GM21723 (cell line): Measurements from ENCODE around the gene MRPL11.
A peak's percentile ranks its signal among the peaks of the same experiment; 100 is the strongest.
"Not testable (repeated sequence)": the region's sequence is repeated elsewhere in the genome, so short reads cannot be mapped to it uniquely, and the experiment has no call there.

Experiments
- ATAC-seq: cut with Tn5 transposase; IDR thresholded peaks from one replicate; pipeline ENCODE4 v1.9.1; 2021; ENCODE audit warnings: mild to moderate bottlenecking, moderate library complexity; ENCODE audit not compliant: unreplicated experiment

The MRPL11 gene

GRCh38 chr11:66467034-66467659 is 28.5 kb upstream of the MRPL11 start:
- ATAC-seq = peak; percentile 36

DNA sequence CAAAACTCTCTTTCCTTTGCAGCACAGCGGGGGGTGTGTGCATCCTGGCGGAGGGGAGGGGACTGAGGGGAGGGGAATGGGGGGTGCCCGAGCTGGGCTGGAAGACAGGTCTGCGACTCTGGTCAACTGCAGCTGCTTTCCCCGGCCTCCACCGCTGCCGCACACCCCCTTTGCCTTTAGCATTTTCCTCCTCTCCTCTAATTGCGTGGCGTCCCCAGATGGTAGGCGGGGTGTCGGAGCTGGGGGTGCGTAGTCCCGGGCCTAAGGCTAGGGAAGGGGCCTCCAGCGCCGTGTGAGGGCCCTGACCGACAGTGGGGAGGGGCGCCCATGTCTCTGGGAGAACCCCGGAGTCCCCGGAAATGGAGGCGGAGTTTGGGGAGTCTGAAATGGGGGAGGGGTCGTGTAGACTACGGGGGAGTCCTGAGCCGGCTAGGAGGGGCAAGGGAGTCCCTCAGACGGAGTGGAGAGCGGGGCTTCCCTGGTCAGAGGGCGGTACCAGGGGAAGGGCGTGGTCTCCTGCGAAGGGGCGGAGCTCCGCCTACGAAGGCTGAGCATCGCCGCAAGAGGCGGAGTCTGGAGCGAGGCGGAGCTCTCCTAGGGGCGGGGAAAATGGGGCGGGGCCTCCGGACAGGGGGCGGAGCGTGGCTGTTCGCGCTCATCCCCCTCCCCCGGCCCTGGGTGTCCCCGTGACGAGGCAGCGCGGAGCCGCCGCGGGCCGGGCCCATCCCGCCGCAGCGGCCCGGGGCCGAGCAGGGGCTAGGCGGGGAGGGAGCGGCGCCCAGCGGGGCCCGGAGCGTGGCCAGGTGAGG is 27.8 kb upstream of the MRPL11 start, which contains the start of gene PELI3:
PELI3 (plus strand) TSS at position 681 of the 809 bp plus-strand sequence. CDS start 1,224 bp downstream, outside the sequence.
- peak; percentile 68 for ATAC-seq

DNA sequence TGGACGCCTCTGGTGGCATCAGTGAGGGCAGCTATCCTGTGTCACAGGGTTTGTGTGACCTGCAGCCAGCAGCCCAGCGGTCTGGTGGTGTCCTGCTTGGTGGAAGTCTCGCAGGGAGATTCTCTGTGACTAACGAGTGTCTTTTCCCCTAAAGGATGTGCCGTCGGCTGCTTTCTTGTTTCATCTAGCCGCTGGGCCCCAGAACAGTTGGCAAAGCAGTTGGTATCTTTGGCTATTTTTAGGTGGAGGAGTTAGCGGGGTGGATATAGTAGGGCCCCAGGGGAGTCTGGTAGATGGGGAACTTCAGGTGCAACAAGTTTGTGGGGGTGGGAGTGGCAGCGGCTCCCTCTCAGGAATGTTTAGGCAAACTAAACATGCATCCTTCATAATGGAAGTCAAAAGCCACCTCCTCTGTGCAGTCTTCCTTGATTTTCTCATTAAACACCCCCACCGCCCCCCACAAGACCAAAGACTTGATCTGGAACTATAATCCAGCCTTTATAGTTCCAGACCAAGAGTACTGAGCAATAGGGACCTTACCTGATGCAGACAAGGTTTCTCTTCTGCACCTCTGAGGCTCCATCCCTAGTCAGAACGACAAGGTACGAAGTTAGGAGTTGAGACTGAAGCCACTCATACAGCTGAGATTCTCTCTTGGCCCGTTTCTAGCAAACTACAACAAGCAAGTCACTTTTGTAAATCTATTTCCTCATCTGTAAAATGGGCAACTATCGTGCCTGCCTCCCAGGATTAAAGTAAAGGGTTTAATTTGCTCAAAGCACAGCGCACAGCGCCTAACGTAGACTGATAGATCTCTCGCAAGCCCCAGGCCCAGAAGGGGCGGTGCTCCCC is 27.0 kb upstream of the MRPL11 start:
- no peak for ATAC-seq

DNA sequence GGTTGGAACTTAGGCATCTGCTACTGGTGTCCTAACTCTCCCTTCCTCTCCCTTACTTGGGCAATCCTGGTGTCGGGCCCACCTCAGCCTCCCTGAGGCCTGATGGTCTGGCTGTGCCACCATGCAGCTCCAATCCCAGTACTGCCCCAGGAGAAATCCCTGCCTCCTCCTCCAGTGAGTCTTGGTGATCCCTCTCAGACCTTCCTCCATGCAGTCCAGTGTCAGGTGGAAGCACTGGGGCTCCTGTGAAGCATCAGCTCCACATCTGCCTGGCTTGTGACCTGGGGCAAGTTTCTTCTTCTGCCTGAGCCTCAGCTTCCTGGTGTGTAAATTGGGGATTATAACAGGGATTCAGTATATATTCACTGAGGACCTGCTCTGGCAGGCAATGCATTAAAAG is 26.3 kb upstream of the MRPL11 start:
- no peak for ATAC-seq

DNA sequence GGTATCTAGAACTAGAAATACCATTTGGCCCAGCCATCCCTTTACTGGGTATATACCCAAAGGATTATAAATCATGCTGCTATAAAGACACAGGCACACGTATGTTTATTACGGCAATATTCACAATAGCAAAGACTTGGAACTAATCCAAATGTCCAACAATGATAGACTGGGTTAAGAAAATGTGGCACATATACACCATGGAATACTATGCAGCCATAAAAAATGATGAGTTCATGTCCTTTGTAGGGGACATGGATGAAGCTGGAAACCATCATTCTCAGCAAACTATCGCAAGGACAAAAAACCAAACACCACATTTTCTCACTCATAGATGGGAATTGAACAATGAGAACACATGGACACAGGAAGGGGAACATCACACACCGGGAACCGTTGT is 25.5 kb upstream of the MRPL11 start:
- not testable (repeated sequence) for ATAC-seq

DNA sequence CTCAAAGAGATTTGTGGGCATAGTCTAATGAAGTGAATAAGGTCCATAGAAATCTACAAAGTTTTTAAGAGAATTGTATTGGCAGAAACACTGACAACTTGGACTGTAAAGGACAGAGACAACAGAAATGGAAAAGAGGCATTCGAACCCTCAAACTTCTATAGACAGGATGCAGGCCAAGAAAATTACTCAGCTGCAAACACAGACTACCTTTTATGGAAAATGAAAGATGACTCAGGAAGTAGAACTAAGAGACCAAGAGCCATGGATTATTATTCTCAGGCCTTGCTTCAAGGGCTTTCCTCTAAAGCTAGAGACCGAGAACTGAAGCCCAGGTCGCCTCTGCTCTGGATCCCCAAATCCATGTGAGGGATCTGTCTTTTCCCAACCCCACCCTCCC is 24.3 kb upstream of the MRPL11 start:
- ATAC-seq = no peak

GRCh38 chr11:66462010-66462409 is 23.4 kb upstream of the MRPL11 start:
- no peak for ATAC-seq

GRCh38 chr11:66459138-66459778 is 20.6 kb upstream of the MRPL11 start:
- no peak for ATAC-seq

GRCh38 chr11:66457826-66458225 is 19.2 kb upstream of the MRPL11 start:
- no peak for ATAC-seq

DNA sequence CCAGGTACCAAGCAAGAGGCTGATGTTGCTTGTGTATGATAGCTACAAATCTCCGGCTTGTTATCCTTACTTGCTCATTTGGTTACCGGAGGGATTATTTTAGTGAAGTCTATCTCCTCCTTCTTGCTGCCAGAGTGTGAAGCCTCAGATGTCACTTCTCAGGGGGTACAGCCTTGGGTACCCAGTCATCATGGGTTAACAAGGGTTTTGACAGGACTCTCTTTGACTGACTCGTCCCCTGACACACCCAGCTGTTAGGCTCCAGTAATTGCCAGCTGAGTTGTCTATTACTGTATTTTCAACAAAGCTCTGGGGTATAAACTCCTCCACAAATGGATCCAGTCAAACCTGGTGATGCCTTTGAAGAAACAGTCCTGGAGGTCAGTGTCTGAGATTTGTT is 16.2 kb upstream of the MRPL11 start:
- no peak for ATAC-seq

GRCh38 chr11:66454247-66454646 is 15.6 kb upstream of the MRPL11 start:
- no peak for ATAC-seq

DNA sequence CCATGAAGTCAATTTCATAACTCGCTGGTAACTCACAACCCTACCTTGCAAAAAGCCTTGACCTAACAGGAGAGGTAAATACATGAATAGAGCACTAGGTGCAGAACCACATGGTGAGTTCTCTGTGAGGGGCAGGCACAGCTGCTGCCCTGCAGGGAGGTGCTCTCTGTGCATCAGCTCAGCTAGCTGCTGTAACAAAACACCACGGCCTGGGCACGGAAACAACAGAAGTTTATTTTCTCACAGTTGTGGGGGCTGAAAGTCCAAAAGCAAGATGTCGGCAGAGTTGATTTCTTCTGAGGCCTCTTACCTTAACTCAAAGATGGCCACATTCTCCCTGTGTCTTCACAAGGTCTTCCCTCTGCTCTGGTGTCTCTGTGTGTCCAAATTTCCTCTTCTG is 13.0 kb upstream of the MRPL11 start:
- no peak for ATAC-seq

DNA sequence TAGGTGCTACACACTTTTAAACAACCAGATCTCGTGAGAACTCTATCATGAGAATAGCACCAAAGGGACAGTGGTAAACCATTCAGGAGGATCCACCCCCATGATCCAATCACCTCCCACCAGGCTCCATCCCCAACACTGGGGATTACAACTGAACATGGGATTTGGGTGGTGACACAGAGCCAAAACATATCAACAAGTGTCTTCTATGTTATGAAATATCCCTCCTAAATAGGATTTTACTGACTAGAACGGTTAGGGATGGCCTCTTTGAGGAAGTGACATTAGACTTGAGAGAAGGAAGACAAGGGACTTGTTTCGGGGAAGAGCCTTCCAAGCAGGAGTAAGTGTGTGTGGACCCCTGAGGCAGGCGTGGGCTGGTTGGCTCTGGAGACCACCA is 11.9 kb upstream of the MRPL11 start:
- ATAC-seq = no peak

- no peak for ATAC-seq
Measured at GRCh38 chr11:66448523-66448922, 9.9 kb upstream of the MRPL11 start.

GRCh38 chr11:66447012-66447411 is 8.4 kb upstream of the MRPL11 start:
- ATAC-seq = no peak

- ATAC-seq = no peak
Measured at GRCh38 chr11:66443602-66444001, 5.0 kb upstream of the MRPL11 start.

DNA sequence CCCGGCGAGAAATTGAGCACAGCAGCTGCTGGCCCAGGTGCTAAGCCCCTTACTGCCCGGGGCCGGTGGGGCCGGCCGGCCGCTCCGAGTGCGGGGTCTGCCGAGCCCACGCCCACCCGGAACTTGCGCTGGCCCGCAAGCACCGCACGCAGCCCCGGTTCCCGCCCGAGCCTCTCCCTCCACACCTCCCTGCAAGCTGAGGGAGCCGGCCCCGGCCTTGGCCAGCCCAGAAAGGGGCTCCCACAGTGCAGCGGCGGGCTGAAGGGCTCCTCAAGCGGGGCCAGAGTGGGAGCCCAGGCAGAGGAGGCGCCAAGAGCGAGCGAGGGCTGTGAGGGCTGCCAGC is 2.3 kb upstream of the MRPL11 start:
- ATAC-seq = not testable (repeated sequence)

GRCh38 chr11:66440101-66440939 is 1.7 kb upstream of the MRPL11 start:
- not testable (repeated sequence) for ATAC-seq

DNA sequence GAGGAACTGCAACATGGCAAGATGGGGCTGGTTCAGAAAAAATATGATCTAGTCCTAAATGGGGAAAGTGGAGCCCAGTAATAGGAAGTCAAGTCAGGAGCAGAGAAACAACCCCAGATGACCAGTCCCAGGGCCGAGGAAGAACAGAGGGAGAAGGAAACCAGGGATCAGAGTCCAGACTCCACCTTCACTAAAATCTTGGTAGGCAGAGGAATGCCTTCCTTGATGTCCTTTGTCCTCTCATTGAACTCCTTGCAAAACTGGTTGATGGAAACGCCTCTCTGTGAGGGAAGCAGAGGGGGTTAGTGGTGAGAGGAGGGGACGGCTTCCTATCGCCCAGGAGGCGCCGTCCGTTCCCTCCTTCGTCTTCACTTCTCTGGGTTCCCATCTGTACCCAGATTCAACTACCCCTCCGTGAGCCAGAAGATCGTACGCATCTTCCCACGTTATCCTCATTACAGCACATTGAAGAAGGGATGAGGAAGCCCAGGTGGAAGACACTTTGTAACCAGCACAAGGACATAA is 607 bp downstream of the MRPL11 start:
- no peak for ATAC-seq

DNA sequence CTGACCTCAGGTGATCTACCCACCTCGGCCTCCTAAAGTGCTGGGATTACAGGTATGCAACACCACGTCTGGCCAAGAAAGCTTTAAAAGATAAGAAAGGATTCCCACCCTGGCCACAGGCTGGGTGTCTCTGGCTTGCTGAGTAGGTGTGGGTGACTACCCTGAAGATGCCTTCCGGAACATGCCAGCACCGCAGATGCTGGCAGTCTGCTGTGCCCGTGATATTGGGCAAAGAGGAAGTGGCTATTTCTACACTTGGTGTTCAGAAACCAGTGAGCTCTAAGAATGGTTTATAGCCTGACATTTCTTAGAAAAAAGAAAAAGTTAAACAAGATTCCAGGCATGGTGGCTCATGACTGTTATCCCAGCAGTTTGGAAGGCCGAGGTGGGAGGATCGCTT is 6.1 kb downstream of the MRPL11 start:
- no peak for ATAC-seq
